Measurements from ENCODE around the gene RAB34. TPM values are rescaled to one million over a fixed set of nuclear protein-coding genes. Genes with fewer than 3 reads are reported as not detected.
A peak's percentile ranks its signal among the peaks of the same experiment; 100 is the strongest.
"Not testable (repeated sequence)": the region's sequence is repeated elsewhere in the genome, so short reads cannot be mapped to it uniquely, and the experiment has no call there.

Gene RAB34
- total RNA-seq, 3 donors from 2014 or later = 6.5 to 74.4 (median 19.3) TPM

DNA sequence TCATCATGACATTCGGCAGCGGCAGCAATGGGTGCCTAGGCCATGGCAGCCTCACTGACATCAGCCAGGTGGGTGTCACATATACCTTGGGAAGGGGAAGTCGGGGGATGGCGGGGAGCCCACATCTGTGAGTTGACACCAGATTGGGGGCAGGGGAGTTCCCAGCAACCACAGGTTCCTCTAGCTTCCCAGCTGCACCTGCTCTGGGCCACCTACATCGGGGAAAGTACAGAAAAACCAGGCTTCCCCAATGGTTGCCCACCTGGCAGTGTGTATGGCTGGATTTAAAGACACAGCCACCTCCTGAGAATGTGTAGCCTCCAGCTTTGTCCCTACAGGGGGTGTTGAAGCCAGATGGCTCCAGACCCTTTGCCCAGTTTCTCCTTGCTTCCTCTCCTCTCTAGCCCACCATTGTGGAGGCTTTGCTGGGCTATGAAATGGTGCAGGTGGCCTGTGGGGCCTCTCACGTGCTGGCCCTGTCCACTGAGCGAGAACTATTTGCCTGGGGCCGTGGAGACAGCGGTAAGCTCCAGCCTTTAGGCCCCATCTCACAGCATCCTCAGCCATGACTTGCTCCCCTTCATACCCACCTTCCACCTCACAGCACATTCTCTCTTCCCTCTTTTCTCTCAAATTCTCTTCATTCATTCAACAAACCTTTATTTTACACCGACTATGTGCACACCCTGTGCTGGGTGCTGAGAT, 21.2 kb upstream of the RAB34 start:
- TF ChIP-seq, protein P1, sequence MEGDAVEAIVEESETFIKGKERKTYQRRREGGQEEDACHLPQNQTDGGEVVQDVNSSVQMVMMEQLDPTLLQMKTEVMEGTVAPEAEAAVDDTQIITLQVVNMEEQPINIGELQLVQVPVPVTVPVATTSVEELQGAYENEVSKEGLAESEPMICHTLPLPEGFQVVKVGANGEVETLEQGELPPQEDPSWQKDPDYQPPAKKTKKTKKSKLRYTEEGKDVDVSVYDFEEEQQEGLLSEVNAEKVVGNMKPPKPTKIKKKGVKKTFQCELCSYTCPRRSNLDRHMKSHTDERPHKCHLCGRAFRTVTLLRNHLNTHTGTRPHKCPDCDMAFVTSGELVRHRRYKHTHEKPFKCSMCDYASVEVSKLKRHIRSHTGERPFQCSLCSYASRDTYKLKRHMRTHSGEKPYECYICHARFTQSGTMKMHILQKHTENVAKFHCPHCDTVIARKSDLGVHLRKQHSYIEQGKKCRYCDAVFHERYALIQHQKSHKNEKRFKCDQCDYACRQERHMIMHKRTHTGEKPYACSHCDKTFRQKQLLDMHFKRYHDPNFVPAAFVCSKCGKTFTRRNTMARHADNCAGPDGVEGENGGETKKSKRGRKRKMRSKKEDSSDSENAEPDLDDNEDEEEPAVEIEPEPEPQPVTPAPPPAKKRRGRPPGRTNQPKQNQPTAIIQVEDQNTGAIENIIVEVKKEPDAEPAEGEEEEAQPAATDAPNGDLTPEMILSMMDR (IDR thresholded peaks at IDR 0.05) = no peak
- peak in 2 of 3 donors; percentile 46 to 65 for DNase-seq
- Histone ChIP-seq H3K36me3 (ENCODE audit: low read depth) (no peaks in the 10 kb centered on the region), H3K4me3 (no peak overlapping the region), H3K9me3 (no peaks in the 10 kb centered on the region), H3K4me1 (ENCODE audit: low read depth) (peaks cover 12% of the 10 kb centered on the region)
- intact Hi-C loops (cut with DNase I, micrococcal nuclease) = no loop called here
- ATAC-seq = no peak

DNA sequence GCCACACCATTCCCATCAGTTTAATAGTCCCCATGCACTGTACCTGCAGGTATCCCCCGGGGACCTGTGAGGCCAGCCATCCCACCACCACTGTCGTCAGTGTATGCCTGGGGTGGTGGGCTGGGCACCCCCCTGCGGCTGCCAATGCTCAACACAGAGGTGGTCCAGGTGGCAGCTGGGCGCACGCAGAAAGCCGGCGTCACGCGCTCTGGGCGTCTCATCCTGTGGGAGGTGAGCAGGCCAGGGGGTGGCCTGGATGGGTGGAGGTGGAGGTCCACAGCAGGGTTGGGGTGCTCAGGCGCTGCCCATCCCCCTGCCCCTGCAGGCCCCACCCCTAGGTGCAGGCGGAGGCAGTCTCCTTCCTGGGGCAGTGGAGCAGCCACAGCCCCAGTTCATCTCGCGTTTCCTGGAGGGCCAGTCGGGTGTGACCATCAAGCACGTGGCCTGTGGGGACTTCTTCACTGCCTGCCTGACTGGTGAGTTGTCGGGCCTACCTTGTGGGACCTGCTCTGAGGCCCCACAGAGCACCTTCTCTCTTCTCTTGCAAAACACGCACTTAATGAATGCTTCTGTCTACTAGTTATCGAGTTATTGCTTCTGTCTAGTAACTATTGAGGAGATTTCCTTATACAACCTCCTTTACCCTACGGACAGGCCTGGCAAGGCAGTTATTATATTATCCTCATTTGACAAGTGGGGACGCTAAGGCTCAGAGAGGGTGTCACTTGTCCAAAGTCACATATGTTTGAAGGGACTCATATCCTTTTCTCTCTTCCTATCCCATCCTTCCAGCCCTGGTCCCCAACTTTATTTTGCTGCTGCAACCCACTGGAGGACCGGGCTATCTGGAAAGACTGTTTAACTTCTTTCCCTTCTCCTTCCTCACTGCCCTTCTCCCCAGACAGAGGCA, 20.4 kb upstream of the RAB34 start:
- Histone ChIP-seq H3K4me1 (ENCODE audit: low read depth) (peaks cover 8% of the 10 kb centered on the region), H3K4me3 (no peak overlapping the region), H3K9me3 (no peaks in the 10 kb centered on the region), H3K36me3 (ENCODE audit: low read depth) (no peaks in the 10 kb centered on the region)
- TF ChIP-seq, protein P1 (IDR thresholded peaks at IDR 0.05) = no peak
- ATAC-seq = peak; percentile 88
- intact Hi-C loops (cut with DNase I, micrococcal nuclease) = no loop called here
- DNase-seq = peak; percentile 54 to 85 (median 68)

DNA sequence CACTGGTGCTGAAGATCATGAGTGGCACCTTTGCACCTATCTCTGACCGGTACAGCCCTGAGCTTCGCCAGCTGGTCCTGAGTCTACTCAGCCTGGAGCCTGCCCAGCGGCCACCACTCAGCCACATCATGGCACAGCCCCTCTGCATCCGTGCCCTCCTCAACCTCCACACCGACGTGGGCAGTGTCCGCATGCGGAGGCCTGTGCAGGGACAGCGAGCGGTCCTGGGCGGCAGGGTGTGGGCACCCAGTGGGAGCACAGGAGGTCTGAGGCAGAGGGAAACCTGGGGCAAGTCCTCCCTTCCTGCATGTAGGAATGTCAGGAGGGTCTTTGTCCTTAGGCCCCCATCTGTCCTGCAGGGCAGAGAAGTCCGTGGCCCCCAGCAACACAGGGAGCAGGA, 19.6 kb upstream of the RAB34 start:
- no peaks in the 10 kb centered on the region for H3K9me3 ChIP-seq
- H3K4me3 ChIP-seq = no peak overlapping the region
- intact Hi-C loops (cut with DNase I, micrococcal nuclease) = no loop called here
- DNase-seq (peak in 2 of 3 donors; percentile 31 to 58), ATAC-seq (no peak)
- peaks cover under 1% of the 10 kb centered on the region for H3K4me1 ChIP-seq (ENCODE audit: low read depth)
- H3K36me3 ChIP-seq (ENCODE audit: low read depth) = no peaks in the 10 kb centered on the region
- TF ChIP-seq, protein P1 (IDR thresholded peaks at IDR 0.05) = no peak

DNA sequence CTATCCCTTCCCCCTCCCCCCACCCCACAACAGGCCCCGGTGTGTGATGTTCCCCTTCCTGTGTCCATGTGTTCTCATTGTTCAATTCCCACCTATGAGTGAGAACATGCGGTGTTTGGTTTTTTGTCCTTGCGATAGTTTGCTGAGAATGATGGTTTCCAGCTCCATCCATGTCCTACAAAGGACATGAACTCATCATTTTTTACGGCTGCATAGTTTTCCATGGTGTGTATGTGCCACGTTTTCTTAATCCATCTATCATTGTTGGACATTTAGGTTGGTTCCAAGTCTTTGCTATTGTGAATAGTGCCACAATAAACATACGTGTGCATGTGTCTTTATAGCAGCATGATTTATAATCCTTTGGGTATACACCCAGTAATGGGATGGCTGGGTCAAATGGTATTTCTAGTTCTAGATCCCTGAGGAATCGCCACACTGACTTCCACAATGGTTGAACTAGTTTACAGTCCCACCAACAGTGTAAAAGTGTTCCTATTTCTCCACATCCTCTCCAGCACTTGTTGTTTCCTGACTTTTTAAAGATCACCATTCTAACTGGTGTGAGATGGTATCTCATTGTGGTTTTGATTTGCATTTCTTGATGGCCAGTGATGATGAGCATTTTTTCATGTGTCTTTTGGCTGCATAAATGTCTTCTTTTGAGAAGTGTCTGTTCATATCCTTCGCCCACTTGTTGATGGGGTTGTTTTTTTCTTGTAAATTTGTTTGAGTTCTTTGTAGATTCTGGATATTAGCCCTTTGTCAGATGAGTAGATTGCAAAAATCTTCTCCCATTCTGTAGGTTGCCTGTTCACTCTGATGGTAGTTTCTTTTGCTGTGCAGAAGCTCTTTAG, 18.5 kb upstream of the RAB34 start:
- H3K36me3 ChIP-seq (ENCODE audit: low read depth); intact Hi-C loops (cut with DNase I, micrococcal nuclease); H3K4me1 ChIP-seq (ENCODE audit: low read depth); DNase-seq; ATAC-seq; H3K9me3 ChIP-seq; H3K4me3 ChIP-seq: not testable (repeated sequence)

DNA sequence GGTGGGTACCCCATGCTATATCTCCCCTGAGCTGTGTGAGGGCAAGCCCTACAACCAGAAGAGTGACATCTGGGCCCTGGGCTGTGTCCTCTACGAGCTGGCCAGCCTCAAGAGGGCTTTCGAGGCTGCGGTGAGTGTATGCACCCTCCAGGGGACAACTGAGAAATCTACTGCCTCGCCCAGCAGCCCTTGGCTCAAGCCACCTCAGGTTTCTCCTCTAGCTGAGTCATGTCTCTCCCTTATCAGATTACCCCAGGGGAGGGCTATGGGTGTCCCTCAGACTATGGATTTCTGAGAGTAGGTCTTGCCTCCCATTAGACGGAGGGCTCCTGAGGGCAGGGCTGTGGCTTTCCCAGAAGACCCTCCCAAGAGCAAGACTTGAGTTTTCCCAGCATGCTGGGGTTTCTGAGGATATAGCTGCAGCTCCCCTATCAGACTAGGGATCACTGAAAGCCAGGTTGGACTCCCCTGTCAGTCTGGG, 17.6 kb upstream of the RAB34 start:
- ATAC-seq = no peak
- peak in 2 of 3 donors; percentile 19 to 29 for DNase-seq
- no peaks in the 10 kb centered on the region for H3K36me3 ChIP-seq (ENCODE audit: low read depth)
- intact Hi-C loops (cut with DNase I, micrococcal nuclease) = no loop called here
- no peaks in the 10 kb centered on the region for H3K4me1 ChIP-seq (ENCODE audit: low read depth)
- TF ChIP-seq, protein P1 (IDR thresholded peaks at IDR 0.05) = no peak
- no peak overlapping the region for H3K4me3 ChIP-seq
- H3K9me3 ChIP-seq = no peaks in the 10 kb centered on the region
